ENCODE data around the gene SIRT1. TPM values are rescaled to one million over a fixed set of nuclear protein-coding genes. Genes with fewer than 3 reads are reported as not detected.

SIRT1 gene
- total RNA-seq, 4 donors from 2014 or later = 7.4 to 19.8 (median 7.7) TPM

- 15 to 24% methylated on average over 13 of the region's 13 CpGs for WGBS, 2 donors
- H3K36me3 ChIP-seq = peaks cover 0 to 21% (median 0%) of the 10 kb centered on the region in 3 donors
- no peaks in the 10 kb centered on the region for H3K9me3 ChIP-seq
- no peaks in the 10 kb centered on the region for H3K27me3 ChIP-seq
- H3K27ac ChIP-seq = peak overlapping the region; percentile 95 to 99 (median 96)
- no peak for DNase-seq
- intact Hi-C loops (cut with DNase I) = loop anchor here (10.0 kb wide), 1 partner anchor 191 kb away; the partner anchor contains the start of gene HERC4
- TF ChIP-seq CTCF (IDR thresholded peaks at IDR 0.05) (no peak), POLR2A (IDR thresholded peaks at IDR 0.05) (no peak)
- peaks cover 0 to 32% (median 13%) of the 10 kb centered on the region in 3 donors for H3K4me1 ChIP-seq
- peak overlapping the region; percentile 59 to 92 (median 86) for H3K4me3 ChIP-seq
Measured at GRCh38 chr10:67883710-67884312, 645 bp upstream of the SIRT1 start.

- intact Hi-C loops (cut with DNase I) = loop anchor here (10.0 kb wide), 1 partner anchor 190 kb away; the partner anchor contains the start of gene HERC4
- 0 to 1% methylated on average over 23 to 27 of the region's 73 CpGs for WGBS, 2 donors
Measured at GRCh38 chr10:67884842-67885670, 600 bp downstream of the SIRT1 start.

GRCh38 chr10:67893637-67894036 lies 9.2 kb downstream of the SIRT1 start:
- no peak for DNase-seq
- Histone ChIP-seq H3K9me3 (no peaks in the 10 kb centered on the region), H3K4me1 (peaks cover 0 to 10% (median 0%) of the 10 kb centered on the region in 3 donors), H3K27ac (no peak overlapping the region), H3K27me3 (no peaks in the 10 kb centered on the region), H3K4me3 (no peak overlapping the region), H3K36me3 (peaks cover 0 to 100% (median 21%) of the 10 kb centered on the region in 3 donors)
- intact Hi-C loops (cut with DNase I) = no loop called here
- TF ChIP-seq POLR2A (IDR thresholded peaks at IDR 0.05) = no peak
- WGBS, 2 donors = 85 to 93% methylated on average over 6 to 13 of the region's 14 CpGs

More at GRCh38 chr10:67884842-67885670, 600 bp downstream of the SIRT1 start:
- Histone ChIP-seq H3K27ac (peak overlapping the region; percentile 95 to 99 (median 96)), H3K4me1 (peaks cover 0 to 36% (median 13%) of the 10 kb centered on the region in 3 donors), H3K27me3 (no peaks in the 10 kb centered on the region), H3K9me3 (no peaks in the 10 kb centered on the region), H3K4me3 (peak overlapping the region; percentile 59 to 92 (median 86)), H3K36me3 (peaks cover 0 to 33% (median 2%) of the 10 kb centered on the region in 3 donors)
- peak; percentile 16 for DNase-seq
- no peak for TF ChIP-seq POLR2A (IDR thresholded peaks at IDR 0.05)
- no peak for TF ChIP-seq CTCF (IDR thresholded peaks at IDR 0.05)

- H3K27ac ChIP-seq = no peak overlapping the region
- WGBS, 2 donors = 90 to 91% methylated on average over 7 of the region's 7 CpGs
- intact Hi-C loops (cut with DNase I) = no loop called here
- no peak for TF ChIP-seq CTCF (IDR thresholded peaks at IDR 0.05)
- H3K4me3 ChIP-seq = no peak overlapping the region
- H3K36me3 ChIP-seq = peaks cover 0 to 97% (median 15%) of the 10 kb centered on the region in 3 donors
- H3K27me3 ChIP-seq = no peaks in the 10 kb centered on the region
- no peaks in the 10 kb centered on the region for H3K9me3 ChIP-seq
- H3K4me1 ChIP-seq = no peaks in the 10 kb centered on the region
- DNase-seq = no peak
Measured at GRCh38 chr10:67903581-67903980, 19.1 kb downstream of the SIRT1 start.

- DNase-seq = no peak
- Histone ChIP-seq H3K4me3 (no peak overlapping the region), H3K36me3 (peaks cover 7 to 99% (median 27%) of the 10 kb centered on the region in 3 donors), H3K4me1 (no peaks in the 10 kb centered on the region), H3K9me3 (no peaks in the 10 kb centered on the region), H3K27me3 (no peaks in the 10 kb centered on the region), H3K27ac (no peak overlapping the region)
- WGBS, 2 donors = 68 to 79% methylated on average over 2 of the region's 2 CpGs
- TF ChIP-seq POLR2A (IDR thresholded peaks at IDR 0.05) = no peak
- no peak for TF ChIP-seq CTCF (IDR thresholded peaks at IDR 0.05)
- intact Hi-C loops (cut with DNase I) = no loop called here
Measured at GRCh38 chr10:67912331-67912946, 28.0 kb downstream of the SIRT1 start.
